Progenitor cell of endocrine pancreas (in vitro differentiated cells): ENCODE measurements around the gene BTBD9. TPM values are rescaled to one million over a fixed set of nuclear protein-coding genes. Genes with fewer than 3 reads are reported as not detected.
A peak's percentile ranks its signal among the peaks of the same experiment; 100 is the strongest.

Experiments used
- DNase-seq: peaks from one replicate; pipeline ENCODE4 v3.0.0; 2021; ENCODE audit warnings: low spot score; ENCODE audit not compliant: unreplicated experiment
- H3K27ac Mint-ChIP-seq: 2 replicates; pipeline ENCODE4 v1.8.0; 2021; ENCODE audit warnings: mild to moderate bottlenecking, moderate library complexity, mixed read lengths
- H3K27me3 Mint-ChIP-seq: 2 replicates; pipeline ENCODE4 v1.8.0; 2021; ENCODE audit warnings: mixed read lengths
- H3K36me3 Mint-ChIP-seq: 2 replicates; pipeline ENCODE4 v1.8.0; 2022; ENCODE audit warnings: mixed read lengths; ENCODE audit not compliant: insufficient read depth
- H3K4me1 Mint-ChIP-seq: 2 replicates; pipeline ENCODE4 v1.8.0; 2021; ENCODE audit warnings: low read depth, mixed read lengths
- H3K4me3 Mint-ChIP-seq: 2 replicates; pipeline ENCODE4 v1.8.0; 2021; ENCODE audit warnings: low read depth, mild to moderate bottlenecking, moderate library complexity, mixed read lengths
- H3K9me3 Mint-ChIP-seq: 2 replicates; pipeline ENCODE4 v1.8.0; 2021; ENCODE audit warnings: low read depth, mixed read lengths
- total RNA-seq: library from RNA; stranded (reverse); gene quantifications from 2 replicates; pipeline ENCODE4 v1.2.1, GENCODE V29; 2021
- TF ChIP-seq, protein P1 (sequence below): fragments of 200-600 bp; sonication (generic); IDR thresholded peaks from one replicate; pipeline ENCODE4 v1.5.0; 2021; ENCODE audit warnings: antibody characterized with exemption, mild to moderate bottlenecking; ENCODE audit not compliant: unreplicated experiment

The BTBD9 gene
- total RNA-seq, 1 donor from 2014 or later, result 25.9 TPM

DNA sequence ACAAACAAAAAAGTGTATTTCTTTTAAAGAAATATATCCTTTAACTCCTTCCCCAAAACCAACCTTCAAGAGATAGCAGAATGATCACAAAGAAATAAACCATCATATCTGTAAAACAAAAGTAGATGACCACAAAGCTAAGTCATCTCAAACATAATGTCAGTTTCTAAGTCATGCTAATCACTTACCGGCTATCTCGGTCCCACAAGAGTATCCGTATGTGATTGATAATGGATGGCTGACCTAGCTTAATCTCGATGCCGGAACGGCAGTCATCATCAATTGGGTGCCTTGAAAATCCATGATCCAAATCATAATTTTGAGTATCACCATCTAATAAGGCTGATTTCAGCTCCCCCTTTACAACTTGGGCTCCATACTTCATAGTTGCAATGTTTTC is 59.7 kb downstream of the BTBD9 start:
- Mint-ChIP-seq H3K4me1 (peaks cover 9% of the 10 kb centered on the region), H3K27ac (no peak overlapping the region), H3K9me3 (no peaks in the 10 kb centered on the region), H3K36me3 (peaks cover 5% of the 10 kb centered on the region), H3K4me3 (no peak overlapping the region), H3K27me3 (no peaks in the 10 kb centered on the region)
- TF ChIP-seq, protein P1, sequence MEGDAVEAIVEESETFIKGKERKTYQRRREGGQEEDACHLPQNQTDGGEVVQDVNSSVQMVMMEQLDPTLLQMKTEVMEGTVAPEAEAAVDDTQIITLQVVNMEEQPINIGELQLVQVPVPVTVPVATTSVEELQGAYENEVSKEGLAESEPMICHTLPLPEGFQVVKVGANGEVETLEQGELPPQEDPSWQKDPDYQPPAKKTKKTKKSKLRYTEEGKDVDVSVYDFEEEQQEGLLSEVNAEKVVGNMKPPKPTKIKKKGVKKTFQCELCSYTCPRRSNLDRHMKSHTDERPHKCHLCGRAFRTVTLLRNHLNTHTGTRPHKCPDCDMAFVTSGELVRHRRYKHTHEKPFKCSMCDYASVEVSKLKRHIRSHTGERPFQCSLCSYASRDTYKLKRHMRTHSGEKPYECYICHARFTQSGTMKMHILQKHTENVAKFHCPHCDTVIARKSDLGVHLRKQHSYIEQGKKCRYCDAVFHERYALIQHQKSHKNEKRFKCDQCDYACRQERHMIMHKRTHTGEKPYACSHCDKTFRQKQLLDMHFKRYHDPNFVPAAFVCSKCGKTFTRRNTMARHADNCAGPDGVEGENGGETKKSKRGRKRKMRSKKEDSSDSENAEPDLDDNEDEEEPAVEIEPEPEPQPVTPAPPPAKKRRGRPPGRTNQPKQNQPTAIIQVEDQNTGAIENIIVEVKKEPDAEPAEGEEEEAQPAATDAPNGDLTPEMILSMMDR, result no peak
- no peak for DNase-seq

DNA sequence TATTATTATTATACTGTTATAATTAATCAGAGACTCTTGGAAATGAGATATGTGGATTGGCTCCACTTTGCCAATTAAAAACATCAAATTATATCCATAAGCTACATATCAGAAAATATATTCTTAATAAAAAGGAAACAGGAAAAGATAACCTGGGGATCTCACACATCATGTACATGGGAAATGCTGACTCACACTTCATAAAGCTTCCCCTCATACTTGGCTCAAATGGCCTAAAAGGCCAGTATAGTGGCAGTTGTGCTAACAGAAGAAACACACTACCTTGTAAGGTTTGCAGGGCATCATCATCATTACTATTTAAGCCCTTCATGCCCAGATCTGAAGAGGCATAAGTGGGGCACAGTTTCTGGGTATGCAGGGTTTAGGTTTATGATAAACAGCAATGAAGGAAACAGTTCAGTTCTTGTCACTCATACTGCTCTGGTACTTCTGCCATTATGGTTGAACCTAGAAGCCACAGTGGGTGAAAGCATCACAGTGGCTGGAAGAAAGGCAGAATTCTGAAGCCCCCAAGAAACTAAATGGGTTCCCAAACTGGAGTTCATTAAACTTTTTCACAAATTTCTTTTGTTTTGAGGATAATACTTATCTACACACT is 60.6 kb downstream of the BTBD9 start:
- Mint-ChIP-seq H3K4me1 (peaks cover 9% of the 10 kb centered on the region), H3K27ac (no peak overlapping the region), H3K4me3 (no peak overlapping the region), H3K9me3 (no peaks in the 10 kb centered on the region), H3K27me3 (no peaks in the 10 kb centered on the region), H3K36me3 (peaks cover 9% of the 10 kb centered on the region)
- TF ChIP-seq, protein P1, result no peak
- DNase-seq, result no peak

DNA sequence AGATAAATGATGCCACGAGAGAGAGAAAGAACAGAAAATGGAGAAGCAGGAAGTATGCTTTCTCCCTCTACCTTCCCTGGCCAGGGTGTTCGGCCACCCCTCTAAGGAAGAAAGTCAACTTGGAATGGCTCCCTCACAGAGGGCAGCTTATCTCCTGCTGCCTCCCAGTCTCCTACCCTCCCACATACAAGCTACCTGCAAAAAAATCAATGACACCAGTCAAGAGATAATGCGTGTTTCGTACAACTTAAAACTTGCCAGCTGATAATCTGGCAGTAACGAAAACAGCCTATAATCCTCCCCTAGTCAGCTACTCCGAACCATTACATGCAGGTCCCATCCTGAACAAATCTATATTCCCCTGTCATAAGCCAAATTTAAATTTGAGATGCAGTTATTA is 61.7 kb downstream of the BTBD9 start:
- Mint-ChIP-seq H3K36me3 (peaks cover 9% of the 10 kb centered on the region), H3K27me3 (no peaks in the 10 kb centered on the region), H3K9me3 (no peaks in the 10 kb centered on the region), H3K27ac (peak overlapping the region; percentile 49), H3K4me3 (no peak overlapping the region), H3K4me1 (peaks cover 11% of the 10 kb centered on the region)
- no peak for DNase-seq
- TF ChIP-seq, protein P1, result no peak

DNA sequence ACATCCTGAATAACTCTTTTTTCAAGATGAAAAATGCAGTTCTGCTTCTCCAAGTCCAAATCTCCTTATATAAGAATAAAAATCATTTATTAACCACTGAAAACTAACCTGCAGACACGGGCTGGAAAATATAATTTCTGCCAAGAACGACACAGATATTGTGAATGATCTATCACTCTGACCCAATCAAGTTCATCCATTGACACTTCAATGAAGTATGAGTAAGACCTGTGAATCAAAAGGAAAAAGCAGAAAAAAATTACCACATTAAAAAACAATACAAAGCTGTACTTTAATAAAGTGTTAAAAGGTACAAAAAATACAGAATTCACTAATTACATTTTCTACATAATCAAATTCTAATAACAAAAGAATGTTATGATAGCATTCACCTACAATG is 62.2 kb downstream of the BTBD9 start:
- Mint-ChIP-seq H3K36me3 (peaks cover 9% of the 10 kb centered on the region), H3K27me3 (no peaks in the 10 kb centered on the region), H3K9me3 (no peaks in the 10 kb centered on the region), H3K4me1 (peaks cover 11% of the 10 kb centered on the region), H3K27ac (no peak overlapping the region), H3K4me3 (no peak overlapping the region)
- DNase-seq, result no peak
- TF ChIP-seq, protein P1, result no peak

DNA sequence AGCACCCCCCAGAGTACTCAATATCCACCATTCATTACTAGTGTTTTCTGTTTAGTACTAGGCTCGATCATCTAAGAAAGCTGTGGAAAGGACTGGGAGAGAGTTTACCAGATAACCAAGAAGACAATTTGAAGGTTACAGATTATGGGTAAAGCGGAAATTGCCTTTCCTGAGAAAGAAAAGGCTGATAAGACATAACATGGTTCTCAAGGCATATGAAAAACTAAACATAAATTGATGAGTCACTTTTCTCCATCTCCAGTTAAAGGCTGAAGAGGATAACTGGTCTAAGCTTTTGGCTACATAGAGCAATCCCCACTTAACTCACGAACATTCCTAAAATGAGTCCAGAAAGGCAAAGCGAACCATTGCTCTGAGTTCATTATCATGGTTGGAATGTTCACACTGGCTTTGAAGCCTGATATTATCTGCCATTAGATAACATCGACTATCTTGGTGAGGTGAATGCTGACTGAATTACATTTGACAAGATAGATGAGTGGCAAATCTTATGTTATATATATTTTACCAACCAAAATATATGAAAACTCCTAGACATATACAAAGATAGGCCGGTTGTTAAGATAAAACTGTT is 65.8 kb downstream of the BTBD9 start:
- H3K4me3 Mint-ChIP-seq, result no peak overlapping the region
- TF ChIP-seq, protein P1, result no peak

More for the DNA sequence above, 65.8 kb downstream of the BTBD9 start:
- Mint-ChIP-seq H3K9me3 (no peaks in the 10 kb centered on the region), H3K4me1 (peaks cover 11% of the 10 kb centered on the region), H3K36me3 (peaks cover 9% of the 10 kb centered on the region), H3K27ac (no peak overlapping the region), H3K27me3 (no peaks in the 10 kb centered on the region)
- DNase-seq, result no peak
